H1 (cell line): ENCODE measurements around the gene HRH4. TPM values are rescaled to one million over a fixed set of nuclear protein-coding genes. Genes with fewer than 3 reads are reported as not detected.

Source experiments
- CTCF ChIA-PET: fragments of 300-600 bp; sonication (Branson Sonifier 250); formaldehyde crosslinking; loops from one replicate; lab custom pipeline; 2021; ENCODE audit not compliant: partially characterized antibody; lab: Charles Lee
- POLR2A ChIA-PET: fragments of 300-600 bp; sonication (Branson Sonifier 250); formaldehyde crosslinking; loops from one replicate; lab custom pipeline; 2021; ENCODE audit warnings: inconsistent platforms; ENCODE audit not compliant: partially characterized antibody; lab: Charles Lee
- DNase-seq, 2 experiments: peaks; one replicate each; pipeline versions ENCODE4 v3.0.0 to v3.0.0-alpha.2; 2010 to 2022; ENCODE audit warnings: low spot score in 2 of 2, low read depth in 1 of 2, mixed read lengths in 1 of 2
- FAIRE-seq: peaks from 2 replicates; lab custom pipeline; 2011; peaks lifted over from hg19 to GRCh38; lab: Jason Lieb, UNC
- H2AFZ ChIP-seq: 2 replicates; pipeline ENCODE4 v1.8.1; 2012; ENCODE audit warnings: low read length, inconsistent platforms
- H2AK5ac ChIP-seq: 2 replicates; pipeline ENCODE4 v1.6.1; 2013; ENCODE audit warnings: low read depth, low read length
- H2BK120ac ChIP-seq: replicated peaks from 2 replicates; pipeline ENCODE3; 2013; ENCODE audit warnings: low read depth, low read length, inconsistent platforms
- H2BK12ac ChIP-seq: 2 replicates; pipeline ENCODE4 v1.6.1; 2013; ENCODE audit warnings: low read depth, low read length
- H2BK15ac ChIP-seq: 2 replicates; pipeline ENCODE4 v1.6.1; 2013; ENCODE audit warnings: low read length
- H2BK20ac ChIP-seq: 2 replicates; pipeline ENCODE4 v1.6.1; 2013; ENCODE audit warnings: low read length
- H2BK5ac ChIP-seq: 2 replicates; pipeline ENCODE4 v1.6.1; 2013; ENCODE audit warnings: low read depth, low read length
- H3K14ac ChIP-seq: 2 replicates; pipeline ENCODE4 v1.6.1; 2013; ENCODE audit warnings: inconsistent platforms; ENCODE audit not compliant: insufficient read length
- H3K18ac ChIP-seq: 2 replicates; pipeline ENCODE4 v1.6.1; 2013; ENCODE audit warnings: low read length; ENCODE audit errors: extremely low read depth
- H3K23ac ChIP-seq: 2 replicates; pipeline ENCODE4 v1.6.1; 2013; ENCODE audit warnings: inconsistent platforms; ENCODE audit not compliant: insufficient read length
- H3K23me2 ChIP-seq: 2 replicates; pipeline ENCODE4 v1.6.1; 2013; ENCODE audit warnings: low read depth, low read length
- H3K27ac ChIP-seq: 2 replicates; pipeline ENCODE4 v1.6.1; 2011; ENCODE audit warnings: low read depth, low read length, inconsistent platforms
- H3K27me3 ChIP-seq, 4 experiments: replicated peaks in 1 of 4; 1 replicate in 1 of 4; 2 replicates in 3 of 4; pipeline versions ENCODE4 v1.6.1 to v1.8.1; 2011 to 2013; ENCODE audit warnings: low read length in 3 of 4, mild to moderate bottlenecking in 3 of 4, inconsistent platforms in 2 of 4, mixed read lengths in 2 of 4, moderate library complexity in 1 of 4; ENCODE audit not compliant: control insufficient read depth in 3 of 4, insufficient read depth in 3 of 4; ENCODE audit errors: extremely low read depth in 1 of 4
- H3K36me3 ChIP-seq, 4 experiments: 2 replicates each; pipeline versions ENCODE4 v1.6.1 to v1.8.1; 2011 to 2013; ENCODE audit warnings: mild to moderate bottlenecking in 4 of 4, low read length in 3 of 4, moderate library complexity in 2 of 4, control low read depth in 1 of 4, inconsistent platforms in 1 of 4; ENCODE audit not compliant: insufficient read depth in 4 of 4, control insufficient read depth in 2 of 4
- H3K4ac ChIP-seq: replicated peaks from 2 replicates; pipeline ENCODE3; 2013; ENCODE audit warnings: low read length, low read depth, mixed read lengths, inconsistent platforms; ENCODE audit not compliant: insufficient read length
- H3K4me1 ChIP-seq, 4 experiments: replicated peaks in 1 of 4; 1 replicate in 1 of 4; 2 replicates in 3 of 4; pipeline versions ENCODE4 v1.6.1 to v1.8.1; 2011 to 2013; ENCODE audit warnings: low read length in 3 of 4, inconsistent platforms in 2 of 4, mixed read lengths in 1 of 4; ENCODE audit not compliant: insufficient read depth in 4 of 4, control insufficient read depth in 3 of 4
- H3K4me2 ChIP-seq, 2 experiments: 2 replicates each; pipeline versions ENCODE4 v1.6.1 to v1.8.1; 2011 to 2013; ENCODE audit warnings: low read depth in 2 of 2, low read length in 2 of 2, control low read depth in 1 of 2, inconsistent platforms in 1 of 2, mild to moderate bottlenecking in 1 of 2; ENCODE audit not compliant: insufficient read depth in 1 of 2
- H3K4me3 ChIP-seq, 4 experiments: fragments of 200-600, 300-600 bp in 1 of 4; sonication (generic), shearing (Covaris generic), sonication (Bioruptor Twin) in 1 of 4; 2 replicates each; pipeline versions ENCODE4 v1.5.1 to v1.8.1; 2011 to 2016; ENCODE audit warnings: low read length in 4 of 4, low read depth in 3 of 4, control low read depth in 2 of 4, inconsistent platforms in 2 of 4, mild to moderate bottlenecking in 2 of 4, mixed read lengths in 1 of 4, moderate library complexity in 1 of 4; ENCODE audit not compliant: insufficient read depth in 2 of 4; ENCODE audit errors: extremely low read depth in 1 of 4
- H3K56ac ChIP-seq: replicated peaks from 2 replicates; pipeline ENCODE3; 2013; ENCODE audit warnings: low read depth, mild to moderate bottlenecking, mixed read lengths, low read length, inconsistent platforms; ENCODE audit not compliant: insufficient read length
- H3K79me1 ChIP-seq: 2 replicates; pipeline ENCODE4 v1.6.1; 2013; ENCODE audit warnings: low read depth, low read length, control low read depth
- H3K79me2 ChIP-seq, 2 experiments: 2 replicates each; pipeline versions ENCODE4 v1.6.1 to v1.8.1; 2012 to 2013; ENCODE audit warnings: low read length in 2 of 2, mild to moderate bottlenecking in 2 of 2, inconsistent platforms in 1 of 2; ENCODE audit not compliant: insufficient read depth in 2 of 2, control insufficient read depth in 1 of 2
- H3K9ac ChIP-seq, 4 experiments: replicated peaks in 1 of 4; 1 replicate in 1 of 4; 2 replicates in 3 of 4; pipeline versions ENCODE4 v1.6.1 to v1.8.1; 2011 to 2013; ENCODE audit warnings: low read depth in 3 of 4, low read length in 3 of 4, control low read depth in 2 of 4, mild to moderate bottlenecking in 2 of 4, moderate library complexity in 2 of 4, inconsistent platforms in 1 of 4; ENCODE audit errors: extremely low read depth in 1 of 4
- H3K9me3 ChIP-seq, 2 experiments: 2 replicates each; pipeline versions ENCODE4 v1.6.1 to v1.8.1; 2012 to 2013; ENCODE audit warnings: mild to moderate bottlenecking in 2 of 2, moderate library complexity in 2 of 2, control low read depth in 1 of 2, inconsistent platforms in 1 of 2, low read depth in 1 of 2, low read length in 1 of 2, mixed read lengths in 1 of 2; ENCODE audit not compliant: insufficient read depth in 2 of 2
- H4K20me1 ChIP-seq, 2 experiments: replicated peaks in 1 of 2; 2 replicates each; pipeline versions ENCODE3 to v1.8.1; 2011 to 2013; ENCODE audit warnings: inconsistent platforms in 2 of 2, low read length in 2 of 2, mild to moderate bottlenecking in 1 of 2; ENCODE audit not compliant: insufficient read depth in 2 of 2, control insufficient read depth in 1 of 2
- H4K5ac ChIP-seq: 2 replicates; pipeline ENCODE4 v1.6.1; 2013; ENCODE audit warnings: low read length, low read depth, mixed read lengths, inconsistent platforms; ENCODE audit not compliant: insufficient read length
- H4K8ac ChIP-seq: 2 replicates; pipeline ENCODE4 v1.8.0; 2013; ENCODE audit warnings: mild to moderate bottlenecking, moderate library complexity, low read length, inconsistent platforms; ENCODE audit not compliant: insufficient read depth; ENCODE audit errors: extremely low read depth
- H4K91ac ChIP-seq: replicated peaks from 2 replicates; pipeline ENCODE3; 2013; ENCODE audit warnings: low read length, mixed read lengths, inconsistent platforms; ENCODE audit not compliant: insufficient read length
- BACH1 ChIP-seq: IDR thresholded peaks from 2 replicates; pipeline ENCODE4 v1.6.1; 2012; ENCODE audit warnings: low read length, improper control_type of control experiment
- CREB1 ChIP-seq: IDR thresholded peaks from 2 replicates; pipeline ENCODE4 v1.6.1; 2012; ENCODE audit warnings: inconsistent platforms
- PHF8 ChIP-seq: fragments of 200-600 bp; sonication (generic); conservative IDR thresholded peaks from 2 replicates; pipeline ENCODE4 v1.7.1; 2012; ENCODE audit warnings: low read depth, mild to moderate bottlenecking, inconsistent platforms, low read length, moderate library complexity
- SP4 ChIP-seq: IDR thresholded peaks from 2 replicates; pipeline ENCODE4 v1.6.1; 2012; ENCODE audit warnings: low read length, inconsistent platforms
- SRF ChIP-seq: IDR thresholded peaks from 2 replicates; pipeline ENCODE4 v1.6.1; 2011; ENCODE audit warnings: mild to moderate bottlenecking, low read depth, low read length, moderate library complexity
- TBP ChIP-seq: IDR thresholded peaks from 2 replicates; pipeline ENCODE4 v1.6.1; 2011; ENCODE audit warnings: low read depth, low read length, improper control_type of control experiment
- TEAD4 ChIP-seq: IDR thresholded peaks from 2 replicates; pipeline ENCODE4 v1.6.1; 2012; ENCODE audit warnings: low read depth, low read length, inconsistent platforms, mixed read lengths
- WGBS, 2 experiments: shearing (Covaris generic) in 1 of 2; methylation state at CpG; one replicate each; pipeline versions ENCODE4 v1.1.6 to v1.1.7; 2013 to 2015; ENCODE audit warnings: low lambda C conversion rate in 2 of 2, mixed read lengths in 2 of 2, inconsistent platforms in 1 of 2, low coverage in 1 of 2, missing lambda C conversion rate in 1 of 2; ENCODE audit not compliant: insufficient replicate concordance in 2 of 2, insufficient coverage in 1 of 2, insufficient read length in 1 of 2; ENCODE audit errors: extremely low coverage in 1 of 2, missing lambda C conversion rate in 1 of 2; 5-methylcytosine and 5-hydroxymethylcytosine counted together
- polyA plus RNA-seq, 7 experiments: library from polyadenylated mRNA; depleted of rRNA in 3 of 7; stranded (reverse) in 5 of 7; unstranded in 2 of 7; fragments of >200 nt in 5 of 7; fragments of 200-250 nt in 2 of 7; gene quantifications; 1 replicate in 5 of 7; 2 replicates in 1 of 7; 4 replicates in 1 of 7; pipeline versions ENCODE4 v1.2.1 to v1.2.3, GENCODE V29; 2011 to 2013; ENCODE audit warnings: missing spikeins in 2 of 7, mixed read lengths in 2 of 7
- total RNA-seq: library from RNA; stranded (reverse); fragmentation: NEBNext Ultra II Directional; extraction: Animal tissue kit (Norgen Biotek cat#: 25700); gene quantifications from 2 replicates; pipeline ENCODE4 v1.2.1, GENCODE V29; 2021

The HRH4 gene
- total and polyA plus RNA-seq, 2 of the 8 experiments (the other 6 are each of a cell fraction or from before 2014, with no cell fraction given) = 0.03 TPM; not detected in 1

DNA sequence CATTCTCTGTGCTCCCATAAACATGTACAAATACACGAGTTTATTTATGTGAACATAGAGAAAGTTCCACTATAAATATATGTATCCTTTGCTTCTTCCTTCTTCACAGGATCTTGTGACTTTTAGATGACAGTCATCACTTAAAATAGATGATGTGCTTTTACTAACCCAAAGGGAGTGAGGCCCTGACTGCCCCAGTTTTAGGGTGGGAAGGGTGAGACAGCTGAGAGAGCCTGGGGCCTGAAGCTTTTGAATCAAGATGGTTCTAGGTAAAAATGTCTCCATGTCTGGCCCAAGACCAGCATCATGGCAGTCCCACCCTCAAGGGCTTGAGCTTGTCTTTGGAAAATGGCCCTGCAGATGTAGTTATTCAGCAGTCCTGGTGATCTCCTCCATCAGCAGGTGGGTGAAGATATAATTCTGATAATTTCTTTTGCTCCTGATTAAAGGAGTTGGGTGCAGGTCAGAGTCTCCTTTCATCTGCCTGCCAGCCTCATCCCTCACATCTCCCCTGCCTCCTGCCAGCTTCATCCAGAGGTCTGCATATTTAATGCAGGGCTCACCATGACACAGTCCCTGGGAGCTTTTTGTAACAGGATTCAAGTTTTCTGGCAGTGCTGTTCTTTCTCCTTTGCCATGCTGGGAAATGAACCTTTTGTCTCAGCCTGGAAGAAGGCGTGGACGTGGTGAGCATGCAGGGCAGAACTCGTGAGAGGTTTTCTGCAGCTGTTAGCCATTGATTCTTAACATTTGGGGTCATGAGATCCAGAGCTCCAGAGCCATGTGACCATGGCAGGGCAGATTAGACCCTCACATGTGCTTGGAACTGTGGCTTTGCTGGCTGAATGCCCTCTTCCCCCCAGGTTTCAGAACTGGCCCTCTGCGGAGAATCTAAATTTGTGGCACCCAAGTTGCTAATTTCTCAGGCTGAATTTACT is 2.7 kb downstream of the HRH4 start:
- Histone ChIP-seq H3K23me2 (no peaks in the 10 kb centered on the region), H3K56ac (no peak overlapping the region), H3K79me2 (no peaks in the 10 kb centered on the region), H4K8ac (no peak overlapping the region; the same call in 1 of the 2 replicates), H2BK12ac (no peak overlapping the region), H2AK5ac (no peak overlapping the region), H3K27ac (no peak overlapping the region), H4K91ac (no peak overlapping the region), H2AFZ (peak overlapping the region; percentile 35; the same call in 1 of the 2 replicates), H3K4me1 (0 out of 7 replicates have a peak, but pooled peaks cover 0 to 3% (median 0%) of the 10 kb centered on the region in 4 experiments), H3K14ac (no peak overlapping the region), H3K4me2 (no peak overlapping the region; a peak in 1 of 4 replicates), H3K9me3 (no peaks in the 10 kb centered on the region), H4K5ac (no peak overlapping the region), H3K4ac (no peak overlapping the region), H2BK15ac (no peak overlapping the region), H3K79me1 (no peaks in the 10 kb centered on the region)
- DNase-seq = no peak
- CTCF ChIA-PET = interaction anchor here (0.5 to 6.0 kb wide), 4 partner anchors 16 to 35 kb away, joined by 3 to 42 read pairs (median 3); no protein-coding TSS in a partner anchor
- TF ChIP-seq PHF8 = no peak
- no peak for TF ChIP-seq CREB1
- TF ChIP-seq BACH1 = no peak
- no peak for TF ChIP-seq SP4
- no peak for TF ChIP-seq TEAD4
- no peak for TF ChIP-seq SRF
- TF ChIP-seq TBP = no peak
- TF ChIP-seq, all 59 proteins: peak for 0
- Histone ChIP-seq H3K18ac (no peak overlapping the region), H3K27me3 (no peaks in the 10 kb centered on the region), H2BK20ac (no peak overlapping the region), H3K36me3 (no peaks in the 10 kb centered on the region), H3K4me3 (no peak overlapping the region), H3K9ac (no peak overlapping the region), H2BK5ac (no peak overlapping the region), H4K20me1 (no peaks in the 10 kb centered on the region), H3K23ac (no peak overlapping the region), H2BK120ac (no peak overlapping the region)
- no peak for FAIRE-seq
- WGBS, 2 experiments = 73% methylated on average over 5 of the region's 5 CpGs; no CpG with 5 or more reads in 1 of the 2 experiments
- POLR2A ChIA-PET = interaction anchor here (0.8 to 1.1 kb wide), 3 partner anchors 36 to 106 kb away, joined by 3 read pairs; no protein-coding TSS in a partner anchor
